GM23248 (cell line): ENCODE measurements around the gene THADA.

ENCODE experiments used
- EZH2 ChIP-seq: fragments of 200-600 bp; sonication (generic); IDR thresholded peaks from 2 replicates; pipeline ENCODE4 v1.6.1; 2018; ENCODE audit warnings: antibody characterized with exemption, mild to moderate bottlenecking; ENCODE audit not compliant: insufficient read depth, poor library complexity, severe bottlenecking
- EZH2phosphoT487 ChIP-seq: fragments of 200-600 bp; sonication (generic); IDR thresholded peaks from 2 replicates; pipeline ENCODE4 v1.6.1; 2018; ENCODE audit warnings: antibody characterized with exemption, moderate library complexity, mild to moderate bottlenecking, low read depth; ENCODE audit not compliant: insufficient read depth

GRCh38 chr2:43289331-43289730 lies 306.5 kb downstream of the THADA start:
- TF ChIP-seq EZH2phosphoT487 = no peak
- TF ChIP-seq EZH2 = no peak
